NCI-H774 (cell line): ENCODE data around the gene ATOH8.

ENCODE experiments used
- DNase-seq: peaks from one replicate; lab custom pipeline; 2025; lab: John Stamatoyannopoulos, UW

ATOH8 gene

GRCh38 chr2:85802354-85803103, 48.7 kb downstream of the ATOH8 start:
- DNase-seq: no peak

GRCh38 chr2:85803704-85804425, 50.1 kb downstream of the ATOH8 start:
- no peak for DNase-seq

- no peak for DNase-seq
Observed at GRCh38 chr2:85804583-85804982, 50.8 kb downstream of the ATOH8 start.

GRCh38 chr2:85806358-85807118, 52.7 kb downstream of the ATOH8 start:
- DNase-seq: no peak

- no peak for DNase-seq
Observed at GRCh38 chr2:85807756-85808155, 54.0 kb downstream of the ATOH8 start.

- DNase-seq: no peak
Observed at GRCh38 chr2:85810371-85811179, 56.8 kb downstream of the ATOH8 start.

GRCh38 chr2:85811180-85812093, 57.6 kb downstream of the ATOH8 start:
- DNase-seq: no peak

GRCh38 chr2:85812094-85812735, 58.4 kb downstream of the ATOH8 start:
- DNase-seq: no peak

- DNase-seq: no peak
Observed at GRCh38 chr2:85813211-85813981, 59.6 kb downstream of the ATOH8 start.

- DNase-seq: peak; percentile 81
Observed at GRCh38 chr2:85813982-85814801, 60.4 kb downstream of the ATOH8 start.

- no peak for DNase-seq
Observed at GRCh38 chr2:85814802-85815550, 61.2 kb downstream of the ATOH8 start.

GRCh38 chr2:85819811-85820510, 66.2 kb downstream of the ATOH8 start:
- DNase-seq: no peak

- no peak for DNase-seq
Observed at GRCh38 chr2:85822766-85823165, 69.0 kb downstream of the ATOH8 start.

GRCh38 chr2:85823951-85824350, 70.2 kb downstream of the ATOH8 start:
- no peak for DNase-seq

- peak; percentile 42 for DNase-seq
Observed at GRCh38 chr2:85826990-85827878, 73.4 kb downstream of the ATOH8 start.

- no peak for DNase-seq
Observed at GRCh38 chr2:85827879-85828569, 74.2 kb downstream of the ATOH8 start.
